Measurements from ENCODE around the gene NEDD4L.
"Not testable (repeated sequence)": the region's sequence is repeated elsewhere in the genome, so short reads cannot be mapped to it uniquely, and the experiment has no call there.

Gene NEDD4L

GRCh38 chr18:58043491-58044369, at the start of gene NEDD4L:
NEDD4L (plus strand) TSS chr18:58044226; CDS start chr18:58044661, 435 bp downstream.
- peak; percentile 76 for DNase-seq

GRCh38 chr18:57995331-57995730, 48.7 kb upstream of the NEDD4L start:
- DNase-seq: no peak

GRCh38 chr18:57996894-57997293, 47.1 kb upstream of the NEDD4L start:
- not testable (repeated sequence) for DNase-seq

- no peak for DNase-seq
Measured at GRCh38 chr18:57997820-57998219, 46.2 kb upstream of the NEDD4L start.

GRCh38 chr18:57998461-57998860, 45.6 kb upstream of the NEDD4L start:
- DNase-seq: peak; percentile 59

GRCh38 chr18:58004317-58004716, 39.7 kb upstream of the NEDD4L start:
- peak; percentile 84 for DNase-seq

GRCh38 chr18:58005011-58005410, 39.0 kb upstream of the NEDD4L start:
- DNase-seq: peak; percentile 45

- DNase-seq: peak; percentile 87
Measured at GRCh38 chr18:58005885-58006523, 38.0 kb upstream of the NEDD4L start.

- DNase-seq: peak; percentile 80
Measured at GRCh38 chr18:58009166-58009565, 34.9 kb upstream of the NEDD4L start.

- DNase-seq: no peak
Measured at GRCh38 chr18:58010265-58010664, 33.8 kb upstream of the NEDD4L start.

GRCh38 chr18:58012356-58012755, 31.7 kb upstream of the NEDD4L start:
- DNase-seq: no peak

GRCh38 chr18:58013241-58014211, 30.5 kb upstream of the NEDD4L start:
- DNase-seq: peak; percentile 40

GRCh38 chr18:58015065-58015780, 28.8 kb upstream of the NEDD4L start:
- DNase-seq: no peak

- no peak for DNase-seq
Measured at GRCh38 chr18:58017267-58017666, 26.8 kb upstream of the NEDD4L start.

GRCh38 chr18:58020567-58021107, 23.4 kb upstream of the NEDD4L start:
- DNase-seq: no peak

GRCh38 chr18:58021504-58021903, 22.5 kb upstream of the NEDD4L start:
- DNase-seq: no peak

- no peak for DNase-seq
Measured at GRCh38 chr18:58023108-58023507, 20.9 kb upstream of the NEDD4L start.

- no peak for DNase-seq
Measured at GRCh38 chr18:58024139-58024538, 19.9 kb upstream of the NEDD4L start.

GRCh38 chr18:58025205-58025604, 18.8 kb upstream of the NEDD4L start:
- DNase-seq: no peak

GRCh38 chr18:58025733-58026132, 18.3 kb upstream of the NEDD4L start:
- DNase-seq: no peak

- no peak for DNase-seq
Measured at GRCh38 chr18:58026395-58026794, 17.6 kb upstream of the NEDD4L start.

- no peak for DNase-seq
Measured at GRCh38 chr18:58026857-58027256, 17.2 kb upstream of the NEDD4L start.
